Upper lobe of right lung (tissue), 1 donor: Measurements from ENCODE around the gene RASSF7. TPM values are rescaled to one million over a fixed set of nuclear protein-coding genes. Genes with fewer than 3 reads are reported as not detected.
A peak's percentile ranks its signal among the peaks of the same experiment; 100 is the strongest.

Source experiments
- ATAC-seq: fragments of 200-7000 bp; cut with Tn5 transposase; one replicate; pipeline ENCODE4 v1.9.1; 2020; ENCODE audit warnings: mild to moderate bottlenecking, moderate library complexity
- DNase-seq: peaks from one replicate; pipeline ENCODE4 v3.0.0-alpha.2; 2020
- H3K27ac ChIP-seq: fragments of 200-600 bp; one replicate; pipeline ENCODE4 v1.8.0; 2022
- H3K27me3 ChIP-seq: fragments of 200-600 bp; one replicate; pipeline ENCODE4 v1.8.0; 2022; ENCODE audit warnings: mild to moderate bottlenecking
- H3K36me3 ChIP-seq: fragments of 200-600 bp; one replicate; pipeline ENCODE4 v1.8.0; 2022
- H3K4me1 ChIP-seq: fragments of 200-600 bp; one replicate; pipeline ENCODE4 v1.8.0; 2022
- H3K4me3 ChIP-seq: fragments of 200-600 bp; one replicate; pipeline ENCODE4 v1.8.0; 2022; ENCODE audit warnings: mild to moderate bottlenecking
- H3K9me3 ChIP-seq: fragments of 200-600 bp; one replicate; pipeline ENCODE4 v1.8.0; 2022
- intact Hi-C: fragments of 100-400 bp; cut with DNase I; formaldehyde crosslinking; loops from one replicate; pipeline ENCODE4 v1.11.0; 2022
- total RNA-seq: library from RNA; stranded (reverse); fragmentation: NEBNext Ultra II Directional; extraction: Animal tissue kit (Norgen Biotek cat#: 25700); gene quantifications from one replicate; pipeline ENCODE4 v1.2.1, GENCODE V29; 2021
- TF ChIP-seq, protein P1 (sequence below): fragments of 200-600 bp; IDR thresholded peaks from one replicate; pipeline ENCODE4 v1.8.0; 2022; ENCODE audit warnings: antibody characterized with exemption
- donor health status: DM: no; HTN: yes; CAD: no; lungs with severe emphysema.

RASSF7 gene
- total RNA-seq, 1 donor from 2014 or later = 76.7 TPM

DNA sequence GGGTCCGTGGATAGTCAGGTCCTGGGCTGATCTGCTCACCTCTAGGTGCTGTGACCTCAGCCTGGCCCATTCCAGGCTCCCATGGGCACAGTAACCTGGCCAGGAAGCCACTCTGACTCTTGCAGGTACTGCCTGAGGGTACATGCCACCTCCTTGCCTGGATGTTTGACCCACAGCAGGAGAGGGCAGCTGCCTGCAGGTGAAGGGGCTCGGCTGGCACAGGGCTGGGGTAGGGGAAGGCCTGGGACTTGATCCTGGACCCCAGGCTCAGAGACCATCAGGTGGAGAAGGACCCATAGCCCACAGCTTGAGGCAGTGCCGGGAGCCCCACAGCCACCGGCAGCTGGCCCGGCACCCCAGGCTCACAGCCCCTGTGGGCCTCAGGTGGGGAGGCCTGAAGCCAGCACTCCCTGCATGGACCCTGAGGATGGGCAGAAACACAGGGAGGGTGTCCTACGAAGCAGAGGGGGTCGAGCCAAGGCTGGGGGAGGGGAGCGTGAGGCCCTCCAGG lies 20.7 kb upstream of the RASSF7 start:
- intact Hi-C loops = no loop called here
- H3K27ac ChIP-seq = no peak overlapping the region

DNA sequence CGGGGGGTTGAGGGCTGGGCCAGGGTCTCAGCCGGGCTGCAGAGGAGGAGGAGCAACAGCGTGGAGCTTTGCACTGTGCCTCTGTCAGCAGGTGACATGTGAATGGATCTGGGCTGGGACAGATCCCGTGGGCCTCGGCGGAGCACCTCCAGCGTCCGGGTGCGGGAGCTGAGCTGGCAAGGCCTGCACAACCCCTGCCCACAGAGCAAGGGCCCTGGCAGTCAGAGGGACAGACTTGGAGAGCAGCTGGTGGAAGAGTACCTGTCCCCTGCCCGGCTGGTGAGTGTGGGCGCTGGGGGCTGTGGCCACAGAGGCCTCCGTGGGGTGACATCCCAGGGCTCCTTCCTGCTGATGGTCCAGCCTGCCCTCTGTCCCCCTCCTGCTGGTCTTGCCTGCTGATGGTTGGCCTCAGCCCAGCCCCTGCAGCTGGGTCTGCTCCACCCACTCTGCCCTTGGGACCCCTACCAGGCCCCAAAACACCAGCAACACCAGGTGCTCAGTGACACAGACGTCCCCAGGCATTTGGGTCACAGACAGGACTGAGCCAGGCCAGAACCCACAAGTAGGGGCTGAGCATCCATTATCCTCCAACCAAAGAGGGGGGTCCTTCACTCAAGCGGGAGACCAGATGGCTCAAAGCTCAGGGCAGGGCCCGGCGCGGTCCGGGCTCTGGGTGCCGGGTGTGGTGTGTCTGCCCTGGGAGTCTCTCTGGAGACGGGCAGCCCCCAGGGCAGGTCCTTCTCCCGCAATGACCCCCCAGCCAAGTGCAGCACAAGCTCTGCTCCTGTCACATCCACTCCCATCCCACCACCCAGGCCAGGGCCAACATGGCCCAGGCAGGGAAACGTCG lies 20.0 kb upstream of the RASSF7 start:
- H3K27me3 ChIP-seq = no peaks in the 10 kb centered on the region
- intact Hi-C loops = no loop called here
- peaks cover 20% of the 10 kb centered on the region for H3K4me1 ChIP-seq
- no peak overlapping the region for H3K4me3 ChIP-seq
- H3K9me3 ChIP-seq = no peaks in the 10 kb centered on the region
- no peak for ATAC-seq
- TF ChIP-seq, protein P1, sequence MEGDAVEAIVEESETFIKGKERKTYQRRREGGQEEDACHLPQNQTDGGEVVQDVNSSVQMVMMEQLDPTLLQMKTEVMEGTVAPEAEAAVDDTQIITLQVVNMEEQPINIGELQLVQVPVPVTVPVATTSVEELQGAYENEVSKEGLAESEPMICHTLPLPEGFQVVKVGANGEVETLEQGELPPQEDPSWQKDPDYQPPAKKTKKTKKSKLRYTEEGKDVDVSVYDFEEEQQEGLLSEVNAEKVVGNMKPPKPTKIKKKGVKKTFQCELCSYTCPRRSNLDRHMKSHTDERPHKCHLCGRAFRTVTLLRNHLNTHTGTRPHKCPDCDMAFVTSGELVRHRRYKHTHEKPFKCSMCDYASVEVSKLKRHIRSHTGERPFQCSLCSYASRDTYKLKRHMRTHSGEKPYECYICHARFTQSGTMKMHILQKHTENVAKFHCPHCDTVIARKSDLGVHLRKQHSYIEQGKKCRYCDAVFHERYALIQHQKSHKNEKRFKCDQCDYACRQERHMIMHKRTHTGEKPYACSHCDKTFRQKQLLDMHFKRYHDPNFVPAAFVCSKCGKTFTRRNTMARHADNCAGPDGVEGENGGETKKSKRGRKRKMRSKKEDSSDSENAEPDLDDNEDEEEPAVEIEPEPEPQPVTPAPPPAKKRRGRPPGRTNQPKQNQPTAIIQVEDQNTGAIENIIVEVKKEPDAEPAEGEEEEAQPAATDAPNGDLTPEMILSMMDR = no peak
- H3K27ac ChIP-seq = no peak overlapping the region
- peak; percentile 53 for DNase-seq
- H3K36me3 ChIP-seq = no peaks in the 10 kb centered on the region

More for the DNA sequence above, 20.7 kb upstream of the RASSF7 start:
- DNase-seq (peak; percentile 60), ATAC-seq (no peak)
- H3K4me3 ChIP-seq = no peak overlapping the region
- H3K27me3 ChIP-seq = no peaks in the 10 kb centered on the region
- peaks cover 20% of the 10 kb centered on the region for H3K4me1 ChIP-seq
- H3K36me3 ChIP-seq = no peaks in the 10 kb centered on the region
- TF ChIP-seq, protein P1 = no peak
- H3K9me3 ChIP-seq = no peaks in the 10 kb centered on the region

DNA sequence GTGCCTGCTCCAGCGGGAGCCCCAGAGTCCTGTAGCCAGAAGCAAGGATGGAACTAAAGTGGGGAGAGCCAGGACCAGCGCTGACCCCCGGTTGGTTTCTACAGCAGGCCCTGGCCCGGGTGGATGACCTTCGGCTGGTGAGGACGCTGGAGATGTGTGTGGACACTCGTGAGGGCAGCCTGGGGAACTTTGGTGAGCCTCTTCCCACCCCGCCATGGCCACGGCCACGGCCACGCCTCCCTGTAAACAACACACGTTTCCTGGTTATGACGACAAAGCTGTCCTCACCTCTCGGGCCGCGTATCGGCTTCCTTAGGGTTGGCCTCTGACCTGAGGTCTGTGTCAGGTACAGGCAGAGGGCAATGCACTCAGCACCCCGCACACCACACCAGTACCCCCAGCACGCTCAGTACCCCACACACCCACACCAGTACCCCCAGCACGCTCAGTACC lies 19.3 kb upstream of the RASSF7 start:
- TF ChIP-seq, protein P1 = no peak
- ATAC-seq (no peak), DNase-seq (peak; percentile 63)
- intact Hi-C loops = no loop called here
- Histone ChIP-seq H3K9me3 (no peaks in the 10 kb centered on the region), H3K4me1 (peaks cover 14% of the 10 kb centered on the region), H3K4me3 (no peak overlapping the region), H3K36me3 (no peaks in the 10 kb centered on the region), H3K27ac (no peak overlapping the region), H3K27me3 (no peaks in the 10 kb centered on the region)

DNA sequence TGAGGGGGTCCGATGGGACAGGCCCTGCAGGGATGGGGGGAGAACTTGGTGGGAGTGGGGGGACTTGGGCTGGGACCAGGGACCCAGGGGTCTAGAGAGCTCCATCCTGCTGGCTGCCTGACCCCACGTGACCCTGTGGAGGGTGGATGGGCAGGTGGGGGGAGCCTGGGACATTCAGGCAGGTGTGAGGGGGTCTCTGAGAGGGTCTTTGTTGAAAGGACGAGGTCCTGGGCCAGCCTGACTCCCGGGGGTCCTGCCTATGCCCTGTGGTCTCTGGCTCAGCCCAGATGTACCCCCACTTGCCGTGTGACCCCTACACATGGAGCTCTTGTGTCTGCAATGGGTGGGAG lies 16.0 kb upstream of the RASSF7 start:
- Histone ChIP-seq H3K4me1 (no peaks in the 10 kb centered on the region), H3K36me3 (no peaks in the 10 kb centered on the region), H3K27ac (no peak overlapping the region), H3K9me3 (no peaks in the 10 kb centered on the region), H3K4me3 (no peak overlapping the region), H3K27me3 (no peaks in the 10 kb centered on the region)
- TF ChIP-seq, protein P1 = no peak
- intact Hi-C loops = no loop called here
- no peak for ATAC-seq
- no peak for DNase-seq

DNA sequence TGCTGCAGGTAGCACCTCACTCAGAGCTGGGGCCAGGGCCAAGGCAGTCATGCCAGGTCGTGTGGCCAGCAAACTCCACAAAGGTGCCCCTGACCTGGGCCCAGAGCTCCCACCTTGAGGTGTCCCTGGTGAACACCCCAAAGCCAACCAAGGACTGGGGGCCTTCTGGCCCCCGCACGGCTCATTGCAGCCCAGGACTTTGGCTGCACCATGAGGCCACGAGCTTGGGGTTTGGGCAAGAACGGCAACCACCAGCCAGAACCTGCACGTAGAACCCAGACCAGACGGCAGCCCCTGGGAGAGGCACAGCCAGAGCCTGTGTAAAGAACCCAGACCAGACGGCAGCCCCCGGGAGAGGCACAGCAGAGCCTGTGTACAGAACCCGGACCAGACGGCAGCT lies 15.6 kb upstream of the RASSF7 start:
- H3K27me3 ChIP-seq = no peaks in the 10 kb centered on the region
- no peak overlapping the region for H3K4me3 ChIP-seq
- DNase-seq (peak; percentile 46), ATAC-seq (no peak)
- no peaks in the 10 kb centered on the region for H3K4me1 ChIP-seq
- no peak overlapping the region for H3K27ac ChIP-seq
- H3K9me3 ChIP-seq = no peaks in the 10 kb centered on the region
- intact Hi-C loops = no loop called here
- TF ChIP-seq, protein P1 = no peak
- H3K36me3 ChIP-seq = no peaks in the 10 kb centered on the region
